ENCODE data around the gene OPCML.

OPCML gene

GRCh38 chr11:132649277-132649676 is 883.0 kb downstream of the OPCML start:
- POLR2A ChIA-PET (ENCODE audit: low non-redundant PET): no interaction called here
- H3K27ac ChIP-seq: no peak overlapping the region
- TF ChIP-seq, protein P1, sequence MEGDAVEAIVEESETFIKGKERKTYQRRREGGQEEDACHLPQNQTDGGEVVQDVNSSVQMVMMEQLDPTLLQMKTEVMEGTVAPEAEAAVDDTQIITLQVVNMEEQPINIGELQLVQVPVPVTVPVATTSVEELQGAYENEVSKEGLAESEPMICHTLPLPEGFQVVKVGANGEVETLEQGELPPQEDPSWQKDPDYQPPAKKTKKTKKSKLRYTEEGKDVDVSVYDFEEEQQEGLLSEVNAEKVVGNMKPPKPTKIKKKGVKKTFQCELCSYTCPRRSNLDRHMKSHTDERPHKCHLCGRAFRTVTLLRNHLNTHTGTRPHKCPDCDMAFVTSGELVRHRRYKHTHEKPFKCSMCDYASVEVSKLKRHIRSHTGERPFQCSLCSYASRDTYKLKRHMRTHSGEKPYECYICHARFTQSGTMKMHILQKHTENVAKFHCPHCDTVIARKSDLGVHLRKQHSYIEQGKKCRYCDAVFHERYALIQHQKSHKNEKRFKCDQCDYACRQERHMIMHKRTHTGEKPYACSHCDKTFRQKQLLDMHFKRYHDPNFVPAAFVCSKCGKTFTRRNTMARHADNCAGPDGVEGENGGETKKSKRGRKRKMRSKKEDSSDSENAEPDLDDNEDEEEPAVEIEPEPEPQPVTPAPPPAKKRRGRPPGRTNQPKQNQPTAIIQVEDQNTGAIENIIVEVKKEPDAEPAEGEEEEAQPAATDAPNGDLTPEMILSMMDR (conservative IDR thresholded peaks at IDR 0.05; ENCODE audit: low read depth): no peak
- CTCF ChIA-PET: no interaction called here
- no peak for DNase-seq (ENCODE audit: low spot score)

GRCh38 chr11:132648851-132649250 is 883.5 kb downstream of the OPCML start:
- TF ChIP-seq, protein P1 (conservative IDR thresholded peaks at IDR 0.05; ENCODE audit: low read depth): no peak
- POLR2A ChIA-PET (ENCODE audit: low non-redundant PET): no interaction called here
- DNase-seq (ENCODE audit: low spot score): no peak
- CTCF ChIA-PET: no interaction called here
- H3K27ac ChIP-seq: no peak overlapping the region

- CTCF ChIA-PET: no interaction called here
- no peak overlapping the region for H3K27ac ChIP-seq
- TF ChIP-seq, protein P1 (conservative IDR thresholded peaks at IDR 0.05; ENCODE audit: low read depth): no peak
- POLR2A ChIA-PET (ENCODE audit: low non-redundant PET): no interaction called here
- no peak for DNase-seq (ENCODE audit: low spot score)
Observed at GRCh38 chr11:132646890-132647289, 885.4 kb downstream of the OPCML start.

DNA sequence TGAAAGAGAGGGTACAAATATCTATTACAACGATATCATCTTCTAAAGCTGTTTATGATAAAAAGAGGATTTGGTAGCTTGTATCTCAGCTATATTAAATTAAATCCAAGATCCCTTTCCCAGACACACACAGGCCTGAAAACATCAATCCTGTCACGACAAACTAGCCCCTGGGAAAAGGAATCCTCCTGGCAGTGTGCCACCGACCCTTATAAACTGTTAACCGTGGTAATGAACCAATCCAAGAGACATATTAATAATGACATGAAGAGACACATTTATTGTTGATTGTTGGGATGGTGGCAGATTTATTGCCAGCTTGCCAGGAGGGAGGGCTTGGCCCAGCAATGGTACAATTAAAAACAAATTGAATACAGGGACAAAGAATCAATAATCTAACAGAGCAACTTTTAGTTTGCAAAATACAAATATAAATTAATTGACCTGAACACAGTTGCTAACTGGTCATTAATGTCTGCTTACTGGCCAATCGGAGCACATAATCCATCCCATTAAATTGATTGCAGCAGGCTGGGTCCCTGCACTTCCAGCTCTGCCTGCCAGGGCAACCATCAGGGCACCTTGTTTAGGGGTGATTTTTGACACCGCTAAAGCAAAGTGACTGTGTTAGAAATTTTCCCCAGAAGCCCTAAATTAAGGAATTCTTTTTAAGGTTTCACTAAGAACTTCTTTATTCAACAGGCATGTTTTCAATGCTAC is 887.6 kb downstream of the OPCML start:
- POLR2A ChIA-PET (ENCODE audit: low non-redundant PET): no interaction called here
- CTCF ChIA-PET: no interaction called here
- DNase-seq (ENCODE audit: low spot score): no peak

DNA sequence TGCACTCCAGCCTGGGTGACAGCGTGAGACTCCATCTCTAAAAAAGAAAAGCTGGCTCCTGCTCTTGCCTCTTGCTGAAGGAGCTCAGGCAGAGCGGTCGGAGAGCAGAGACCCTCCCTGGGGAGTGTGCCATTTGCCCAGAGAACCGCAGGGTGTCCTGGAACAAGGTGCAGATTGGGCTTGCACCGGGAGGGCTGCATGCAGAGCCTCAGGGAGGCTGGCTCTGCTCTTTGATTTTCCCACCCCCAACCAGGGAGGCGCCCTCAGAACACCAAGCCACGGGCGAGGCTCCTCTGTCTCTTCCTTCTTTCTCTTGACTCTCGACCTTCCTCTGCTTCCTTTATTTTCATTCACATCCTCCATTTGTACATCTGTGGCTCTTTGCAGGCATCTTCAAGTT is 889.1 kb downstream of the OPCML start:
- TF ChIP-seq, protein P1 (conservative IDR thresholded peaks at IDR 0.05; ENCODE audit: low read depth): no peak
- CTCF ChIA-PET: no interaction called here
- POLR2A ChIA-PET (ENCODE audit: low non-redundant PET): no interaction called here
- H3K27ac ChIP-seq: no peak overlapping the region
- DNase-seq (ENCODE audit: low spot score): no peak

More for the DNA sequence above, 887.6 kb downstream of the OPCML start:
- TF ChIP-seq, protein P1 (conservative IDR thresholded peaks at IDR 0.05; ENCODE audit: low read depth): no peak
- no peak overlapping the region for H3K27ac ChIP-seq

DNA sequence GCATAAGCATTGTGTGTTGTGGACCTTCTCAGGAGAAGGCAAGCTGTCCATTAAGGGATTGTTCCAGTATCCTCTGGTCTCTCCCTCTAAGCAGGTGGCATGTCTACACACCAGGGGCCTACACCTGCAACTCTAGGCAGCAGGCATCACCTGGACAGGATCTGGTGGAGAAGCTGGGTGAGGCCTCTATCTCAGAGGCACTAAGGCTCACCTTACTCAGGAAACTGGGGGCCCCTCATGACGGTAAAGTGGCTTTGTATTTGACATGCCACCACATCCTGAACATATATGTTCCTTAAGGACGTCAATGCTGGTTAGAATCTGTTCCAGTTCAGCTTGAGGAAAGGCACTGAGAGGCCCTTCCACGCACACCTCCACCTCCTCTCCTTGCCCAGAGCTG is 891.3 kb downstream of the OPCML start:
- no peak overlapping the region for H3K27ac ChIP-seq
- ChIA-PET CTCF (no interaction called here), POLR2A (ENCODE audit: low non-redundant PET) (no interaction called here)
- TF ChIP-seq, protein P1 (conservative IDR thresholded peaks at IDR 0.05; ENCODE audit: low read depth): no peak
- DNase-seq (ENCODE audit: low spot score): no peak
